Heart left ventricle (tissue), 16 donors: Measurements from ENCODE around the gene KCNJ13. TPM values are rescaled to one million over a fixed set of nuclear protein-coding genes. Genes with fewer than 3 reads are reported as not detected.

Source experiments
- ATAC-seq, 4 donors: fragments of 200-7000 bp; cut with Tn5 transposase; one replicate each; pipeline ENCODE4 v1.9.1; 2020 to 2022; ENCODE audit warnings: moderate library complexity in 4 of 4, mild to moderate bottlenecking in 3 of 4, moderate number of reproducible peaks in 1 of 4
- DNase-seq, 5 donors: peaks; one replicate each; pipeline ENCODE4 v3.0.0-alpha.2; 2020
- H3K27ac ChIP-seq, 12 donors: fragments of 200-600 bp; sonication (generic) in 4 of 12; one replicate each; pipeline versions ENCODE4 v1.5.0 to v1.8.0; 2016 to 2022; ENCODE audit warnings: mild to moderate bottlenecking in 2 of 12
- H3K27me3 ChIP-seq, 9 donors: fragments of 200-600 bp; sonication (generic) in 2 of 9; one replicate each; pipeline versions ENCODE4 v1.5.1 to v1.8.0; 2016 to 2022; ENCODE audit warnings: mild to moderate bottlenecking in 3 of 9
- H3K36me3 ChIP-seq, 9 donors: fragments of 200-600 bp; sonication (generic) in 2 of 9; one replicate each; pipeline versions ENCODE4 v1.5.0 to v1.8.0; 2018 to 2022; ENCODE audit warnings: mild to moderate bottlenecking in 2 of 9
- H3K4me1 ChIP-seq, 12 donors: fragments of 200-600 bp; sonication (generic) in 4 of 12; one replicate each; pipeline versions ENCODE4 v1.5.0 to v1.8.0; 2016 to 2022; ENCODE audit warnings: mild to moderate bottlenecking in 3 of 12
- H3K4me3 ChIP-seq, 12 donors: fragments of 200-600 bp; sonication (generic) in 4 of 12; one replicate each; pipeline versions ENCODE4 v1.5.0 to v1.8.0; 2017 to 2022; ENCODE audit warnings: mild to moderate bottlenecking in 9 of 12, moderate library complexity in 4 of 12
- H3K9me3 ChIP-seq, 12 donors: fragments of 200-600 bp; sonication (generic) in 4 of 12; one replicate each; pipeline versions ENCODE4 v1.5.0 to v1.8.0; 2016 to 2022; ENCODE audit warnings: mild to moderate bottlenecking in 1 of 12
- POLR2A ChIP-seq, 2 donors: fragments of 450-650 bp; IDR thresholded peaks; one replicate each; pipeline ENCODE4 v1.6.1; 2017; ENCODE audit warnings: antibody characterized with exemption in 2 of 2, mild to moderate bottlenecking in 2 of 2, moderate library complexity in 2 of 2
- WGBS, 4 donors: extraction: QIAGEN DNeasy Blood & Tissue Kit in 2 of 4; methylation state at CpG; one replicate each; pipeline versions ENCODE4 v1.1.5 to v1.1.7; 2013 to 2018; 5-methylcytosine and 5-hydroxymethylcytosine counted together
- intact Hi-C, 10 donors: fragments of 100-400 bp; cut with DNase I; formaldehyde crosslinking; loops; one replicate each; pipeline versions ENCODE4 v1.11.1 to v1.14.2; 2022
- polyA plus RNA-seq, 2 donors: library from polyadenylated mRNA; stranded (reverse); fragments of 200-250 nt; gene quantifications; one replicate each; pipeline ENCODE4 v1.2.3, GENCODE V29; 2013
- total RNA-seq, 9 donors: library from RNA; depleted of rRNA in 2 of 9; stranded (reverse); fragments of >200 nt in 2 of 9; fragmentation: NEBNext Ultra II Directional in 3 of 9; extraction: Animal tissue kit (Norgen Biotek cat#: 25700) in 3 of 9; gene quantifications; one replicate each; pipeline versions ENCODE4 v1.1.0 to v1.2.4, GENCODE V29; 2016 to 2023
- TF ChIP-seq, protein P1 (sequence below), 12 donors: fragments of 200-600 bp; sonication (generic) in 4 of 12; IDR thresholded peaks; one replicate each; pipeline versions ENCODE4 v1.5.0 to v1.8.0; 2018 to 2022; ENCODE audit warnings: antibody characterized with exemption in 12 of 12, mild to moderate bottlenecking in 5 of 12
- donor health status: ischemic (EF 13 %, LVEDD 7.1; RV severe dilation, severe dysfunction).
- donor health status: healthy with polysubstance abuse.
- donor health status: DM: no; HTN: yes; CAD: no.
- donor health status: DM: no; HTN: no; CAD: no.
- donor health status: ischemic (EF 25% LVEDD 6.9; RV normal size, moderate dysfunction).
- donor health status: ischemic (EF 25% LVEDD 5.7; RV mildly dilated, moderate dysfunction).
- donor health status: healthy.
- donor health status: DM: yes; HTN: yes; CAD: no.
- donor health status: ischemic (EF 35%, LVEDD 5.7; RV mildly dilated, moderate dysfunction).
- donor health status: nonischemic (EF 11% LVEDD 7.7; RV severe dilation, severe dysfunction).
- donor health status: DM: yes; HTN: yes; CAD: no.
- donor health status: PGD.
- donor health status: ischemic (EF 29% LVEDD 5.4; RV normal size, mild dysfunction).
- donor health status: nonischemic (EF 23%, LVEDD 6.1; RV moderate dilation, normal function).

The KCNJ13 gene
- total and polyA plus RNA-seq, 11 donors = not detected

DNA sequence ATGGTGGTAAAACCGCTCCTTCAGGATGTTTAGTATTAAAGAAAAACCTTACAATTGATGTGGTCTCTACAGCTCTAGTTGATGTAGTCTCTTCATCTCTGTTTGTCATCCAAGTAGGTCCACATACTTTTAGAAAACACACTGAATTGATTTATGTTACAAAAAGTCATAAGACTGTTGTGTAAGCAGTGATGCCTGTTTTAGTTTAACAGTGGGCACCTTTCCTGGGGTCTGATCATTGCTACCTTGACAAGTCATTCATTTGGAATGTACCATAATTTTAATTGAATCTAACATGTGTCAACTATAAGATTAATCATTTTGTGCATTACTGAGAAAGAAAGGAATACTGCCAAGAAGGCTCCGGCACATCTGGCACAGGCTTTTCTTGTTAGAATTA lies 44.9 kb downstream of the KCNJ13 start:
- Histone ChIP-seq H3K9me3 (no peaks in the 10 kb centered on the region), H3K27me3 (no peaks in the 10 kb centered on the region), H3K4me1 (peaks cover 0 to 8% (median 0%) of the 10 kb centered on the region in 12 donors), H3K4me3 (no peak overlapping the region), H3K27ac (no peak overlapping the region), H3K36me3 (peaks cover 0 to 80% (median 52%) of the 10 kb centered on the region in 9 donors)
- intact Hi-C loops = no loop called here
- TF ChIP-seq, protein P1, sequence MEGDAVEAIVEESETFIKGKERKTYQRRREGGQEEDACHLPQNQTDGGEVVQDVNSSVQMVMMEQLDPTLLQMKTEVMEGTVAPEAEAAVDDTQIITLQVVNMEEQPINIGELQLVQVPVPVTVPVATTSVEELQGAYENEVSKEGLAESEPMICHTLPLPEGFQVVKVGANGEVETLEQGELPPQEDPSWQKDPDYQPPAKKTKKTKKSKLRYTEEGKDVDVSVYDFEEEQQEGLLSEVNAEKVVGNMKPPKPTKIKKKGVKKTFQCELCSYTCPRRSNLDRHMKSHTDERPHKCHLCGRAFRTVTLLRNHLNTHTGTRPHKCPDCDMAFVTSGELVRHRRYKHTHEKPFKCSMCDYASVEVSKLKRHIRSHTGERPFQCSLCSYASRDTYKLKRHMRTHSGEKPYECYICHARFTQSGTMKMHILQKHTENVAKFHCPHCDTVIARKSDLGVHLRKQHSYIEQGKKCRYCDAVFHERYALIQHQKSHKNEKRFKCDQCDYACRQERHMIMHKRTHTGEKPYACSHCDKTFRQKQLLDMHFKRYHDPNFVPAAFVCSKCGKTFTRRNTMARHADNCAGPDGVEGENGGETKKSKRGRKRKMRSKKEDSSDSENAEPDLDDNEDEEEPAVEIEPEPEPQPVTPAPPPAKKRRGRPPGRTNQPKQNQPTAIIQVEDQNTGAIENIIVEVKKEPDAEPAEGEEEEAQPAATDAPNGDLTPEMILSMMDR (IDR thresholded peaks at IDR 0.05) = no peak
- no peak for TF ChIP-seq POLR2A (IDR thresholded peaks at IDR 0.05)
- DNase-seq (no peak), ATAC-seq (no peak)
- 85 to 90% (median 89%) methylated on average over 2 of the region's 2 CpGs for WGBS, 4 donors

DNA sequence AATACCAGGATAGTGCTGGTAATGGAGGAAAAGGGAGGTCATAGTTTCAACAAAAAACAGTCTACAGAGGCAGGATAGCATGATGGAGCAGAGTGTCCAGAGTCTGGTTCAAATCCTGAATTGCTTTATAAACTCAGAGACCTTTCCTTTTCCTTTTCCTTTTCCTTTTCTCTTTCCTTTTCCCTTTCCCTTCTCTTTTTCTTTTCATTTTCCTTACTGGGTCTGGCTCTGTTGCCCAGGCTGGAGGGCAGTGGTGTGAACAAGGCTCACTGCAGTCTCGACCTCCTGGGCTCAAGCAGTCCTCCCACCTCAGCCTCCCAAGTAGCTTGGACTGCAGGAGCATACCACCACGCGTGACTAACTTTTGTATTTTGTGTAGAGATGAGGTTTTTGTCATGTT lies 47.6 kb downstream of the KCNJ13 start:
- H3K4me1 ChIP-seq = peaks cover 0 to 8% (median 0%) of the 10 kb centered on the region in 12 donors
- no peak overlapping the region for H3K4me3 ChIP-seq
- ATAC-seq = no peak
- no peaks in the 10 kb centered on the region for H3K27me3 ChIP-seq
- no peaks in the 10 kb centered on the region for H3K9me3 ChIP-seq
- WGBS, 4 donors = 81 to 97% (median 95%) methylated on average over 3 of the region's 3 CpGs
- no peak overlapping the region for H3K27ac ChIP-seq
- DNase-seq = no peak
- no peak for TF ChIP-seq POLR2A (IDR thresholded peaks at IDR 0.05)
- TF ChIP-seq, protein P1 (IDR thresholded peaks at IDR 0.05) = no peak
- intact Hi-C loops = no loop called here
- peaks cover 0 to 79% (median 49%) of the 10 kb centered on the region in 9 donors for H3K36me3 ChIP-seq

DNA sequence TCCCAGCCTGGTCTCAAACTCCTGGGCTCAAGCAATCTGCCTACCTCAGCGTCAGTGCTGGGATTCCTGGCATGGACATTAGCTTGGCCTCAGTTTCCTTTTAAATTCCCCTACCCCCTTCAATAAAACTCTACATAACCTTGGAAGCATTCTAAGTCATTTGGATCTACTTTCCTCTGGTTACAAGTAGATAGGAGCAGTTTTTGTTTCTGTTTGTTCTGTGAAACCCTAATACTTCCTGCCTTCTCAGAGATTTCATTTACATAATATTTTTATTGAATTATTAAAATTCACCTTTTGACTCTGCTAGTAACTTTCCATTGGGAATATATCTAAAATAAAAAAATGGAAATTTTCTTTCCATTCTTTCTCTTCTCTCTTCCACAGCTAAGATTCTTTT lies 53.3 kb downstream of the KCNJ13 start:
- no peak for DNase-seq
- intact Hi-C loops = no loop called here
- peaks cover 0 to 29% (median 8%) of the 10 kb centered on the region in 12 donors for H3K4me1 ChIP-seq
- peaks cover 0 to 78% (median 46%) of the 10 kb centered on the region in 9 donors for H3K36me3 ChIP-seq
- no peak overlapping the region for H3K27ac ChIP-seq
- peaks cover 0 to 4% (median 0%) of the 10 kb centered on the region in 12 donors for H3K9me3 ChIP-seq
- WGBS, 4 donors = 86 to 90% (median 88%) methylated on average over 1 of the region's 1 CpG
- H3K4me3 ChIP-seq = no peak overlapping the region
- no peak for TF ChIP-seq POLR2A (IDR thresholded peaks at IDR 0.05)
- TF ChIP-seq, protein P1 (IDR thresholded peaks at IDR 0.05) = no peak
- H3K27me3 ChIP-seq = no peaks in the 10 kb centered on the region
- no peak for ATAC-seq

DNA sequence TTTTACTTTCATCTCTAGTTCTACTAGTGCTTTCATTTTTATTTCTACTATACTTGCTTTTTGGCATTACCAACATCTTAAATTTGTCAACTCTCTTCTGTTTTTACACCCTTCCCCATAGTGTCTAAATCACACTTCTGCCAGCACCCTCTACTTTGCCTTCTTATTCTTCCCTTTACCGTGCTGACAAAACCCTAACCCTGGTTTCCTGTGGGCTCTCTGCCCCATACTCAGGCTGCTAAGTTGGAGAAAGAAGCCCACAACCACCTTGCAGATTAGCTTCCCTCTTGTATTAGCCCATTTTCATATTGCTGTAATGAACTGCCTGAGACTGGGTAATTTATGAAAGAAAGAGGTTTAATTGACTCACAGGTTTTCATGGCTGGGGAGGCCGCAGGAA lies 54.5 kb downstream of the KCNJ13 start:
- no peak for TF ChIP-seq POLR2A (IDR thresholded peaks at IDR 0.05)
- TF ChIP-seq, protein P1 (IDR thresholded peaks at IDR 0.05) = no peak
- ATAC-seq (no peak), DNase-seq (no peak)
- 79 to 88% (median 84%) methylated on average over 2 of the region's 2 CpGs for WGBS, 4 donors
- intact Hi-C loops = no loop called here
- Histone ChIP-seq H3K9me3 (peaks cover 0 to 4% (median 0%) of the 10 kb centered on the region in 12 donors), H3K4me3 (no peak overlapping the region), H3K4me1 (peaks cover 0 to 29% (median 5%) of the 10 kb centered on the region in 12 donors), H3K27me3 (no peaks in the 10 kb centered on the region), H3K36me3 (peaks cover 0 to 74% (median 47%) of the 10 kb centered on the region in 9 donors), H3K27ac (no peak overlapping the region)
